IMR-90 (cell line): Measurements from ENCODE around the gene CCNL2. TPM values are rescaled to one million over a fixed set of nuclear protein-coding genes. Genes with fewer than 3 reads are reported as not detected.

Experiments used
- ATAC-seq: fragments of 200-7000 bp; cut with Tn5 transposase; 2 replicates; pipeline ENCODE4 v1.9.1; 2020; ENCODE audit warnings: low read depth, mild to moderate bottlenecking, moderate library complexity
- BruUV-seq: library from RNA; stranded (reverse); fragments of 400-500 nt; replicated peaks from 2 replicates; lab custom pipeline; 2021; lab: Mats Ljungman, UMichigan
- CTCF ChIA-PET: fragments of 300-600 bp; formaldehyde crosslinking; extraction: SDS; loops from one replicate; lab custom pipeline; 2021; ENCODE audit warnings: antibody characterized with exemption; lab: Yijun Ruan, JAX
- POLR2A ChIA-PET: fragments of 300-600 bp; sonication (Branson Sonifier 250); formaldehyde crosslinking; loops from one replicate; lab custom pipeline; 2022; ENCODE audit warnings: antibody characterized with exemption; ENCODE audit not compliant: unreplicated experiment; lab: Charles Lee
- DNase-seq: peaks from one replicate; pipeline ENCODE4 v3.0.0; 2013
- H2AFZ ChIP-seq: replicated peaks from 2 replicates; pipeline ENCODE3; 2013; ENCODE audit warnings: low read length, mild to moderate bottlenecking; ENCODE audit not compliant: poor library complexity
- H2AK5ac ChIP-seq: 2 replicates; pipeline ENCODE4 v1.6.1; 2013; ENCODE audit warnings: low read depth, low read length, inconsistent platforms
- H2AK9ac ChIP-seq: replicated peaks from 2 replicates; pipeline ENCODE3; 2013; ENCODE audit warnings: mild to moderate bottlenecking, low read depth, low read length, moderate library complexity; ENCODE audit not compliant: poor library complexity
- H2BK120ac ChIP-seq: 2 replicates; pipeline ENCODE4 v1.6.1; 2013; ENCODE audit warnings: low read depth, low read length, inconsistent platforms
- H2BK15ac ChIP-seq: 3 replicates; pipeline ENCODE4 v1.6.1; 2013; ENCODE audit warnings: low read depth, low read length, inconsistent platforms
- H2BK20ac ChIP-seq: 2 replicates; pipeline ENCODE4 v1.6.1; 2013; ENCODE audit warnings: low read depth, mild to moderate bottlenecking, inconsistent platforms, low read length, moderate library complexity
- H2BK5ac ChIP-seq: 2 replicates; pipeline ENCODE4 v1.6.1; 2013; ENCODE audit warnings: mild to moderate bottlenecking, low read depth, low read length, inconsistent platforms; ENCODE audit not compliant: poor library complexity, severe bottlenecking
- H3K14ac ChIP-seq: replicated peaks from 2 replicates; pipeline ENCODE4 v1.6.1; 2013; ENCODE audit warnings: low read depth, low read length, inconsistent platforms
- H3K18ac ChIP-seq: 2 replicates; pipeline ENCODE4 v1.6.1; 2013; ENCODE audit warnings: low read depth, low read length, control low read depth
- H3K23ac ChIP-seq: 2 replicates; pipeline ENCODE4 v1.6.1; 2013; ENCODE audit warnings: low read depth, low read length, inconsistent platforms
- H3K27ac ChIP-seq: 2 replicates; pipeline ENCODE4 v1.5.1; 2013; ENCODE audit warnings: mild to moderate bottlenecking, control low read depth, low read length; ENCODE audit not compliant: insufficient read depth
- H3K27me3 ChIP-seq: 2 replicates; pipeline ENCODE4 v1.6.1; 2013; ENCODE audit warnings: low read length; ENCODE audit not compliant: control insufficient read depth, insufficient read depth
- H3K36me3 ChIP-seq: 2 replicates; pipeline ENCODE4 v1.6.1; 2013; ENCODE audit warnings: low read length, mixed read lengths; ENCODE audit not compliant: control insufficient read depth, insufficient read depth
- H3K4ac ChIP-seq: 2 replicates; pipeline ENCODE4 v1.6.1; 2013; ENCODE audit warnings: low read depth, low read length, inconsistent platforms
- H3K4me1 ChIP-seq: 2 replicates; pipeline ENCODE4 v1.6.1; 2013; ENCODE audit warnings: low read length, mixed read lengths; ENCODE audit not compliant: control insufficient read depth, insufficient read depth
- H3K4me2 ChIP-seq: 2 replicates; pipeline ENCODE4 v1.6.1; 2013; ENCODE audit warnings: low read depth, mild to moderate bottlenecking, control low read depth, low read length, moderate library complexity
- H3K4me3 ChIP-seq: 2 replicates; pipeline ENCODE4 v1.5.1; 2013; ENCODE audit warnings: low read depth, mild to moderate bottlenecking, control low read depth, low read length, moderate library complexity; ENCODE audit not compliant: insufficient read depth
- H3K56ac ChIP-seq: 2 replicates; pipeline ENCODE4 v1.6.1; 2013; ENCODE audit warnings: low read length, inconsistent platforms; ENCODE audit not compliant: insufficient read depth; ENCODE audit errors: extremely low read depth
- H3K79me1 ChIP-seq, 2 experiments: 2 replicates each; pipeline ENCODE4 v1.6.1; 2013; ENCODE audit warnings: low read length in 2 of 2, inconsistent platforms in 1 of 2, low read depth in 1 of 2
- H3K9ac ChIP-seq: 2 replicates; pipeline ENCODE4 v1.6.1; 2013; ENCODE audit warnings: low read depth, low read length, control low read depth
- H3K9me1 ChIP-seq: 2 replicates; pipeline ENCODE4 v1.6.1; 2013; ENCODE audit warnings: low read length, inconsistent platforms; ENCODE audit not compliant: insufficient read depth
- H3K9me3 ChIP-seq: 2 replicates; pipeline ENCODE4 v1.6.1; 2013; ENCODE audit warnings: low read length; ENCODE audit not compliant: control insufficient read depth, insufficient read depth
- H4K20me1 ChIP-seq: 2 replicates; pipeline ENCODE4 v1.6.1; 2013; ENCODE audit warnings: low read length, inconsistent platforms; ENCODE audit not compliant: insufficient read depth
- H4K5ac ChIP-seq: 2 replicates; pipeline ENCODE4 v1.6.1; 2013; ENCODE audit warnings: mild to moderate bottlenecking, low read depth, low read length, control low read depth
- H4K8ac ChIP-seq, 2 experiments: 2 replicates each; pipeline ENCODE4 v1.6.1; 2013; ENCODE audit warnings: low read depth in 2 of 2, low read length in 2 of 2, control low read depth in 1 of 2, inconsistent platforms in 1 of 2
- H4K91ac ChIP-seq: 2 replicates; pipeline ENCODE4 v1.6.1; 2013; ENCODE audit warnings: low read depth, low read length, inconsistent platforms; ENCODE audit not compliant: insufficient read depth
- BHLHE40 ChIP-seq: fragments of 150-350 bp; IDR thresholded peaks from 2 replicates; pipeline ENCODE4 v1.6.1; 2016; ENCODE audit warnings: mild to moderate bottlenecking, low read depth, low read length
- CHD1 ChIP-seq: IDR thresholded peaks from 2 replicates; pipeline ENCODE4 v1.6.1; 2012; ENCODE audit warnings: low read depth, low read length, improper control_type of control experiment
- FOS ChIP-seq: fragments of 150-350 bp; IDR thresholded peaks from 2 replicates; pipeline ENCODE4 v1.6.1; 2016; ENCODE audit warnings: low read depth, low read length
- MAFK ChIP-seq: IDR thresholded peaks from 2 replicates; pipeline ENCODE4 v1.6.1; 2012; ENCODE audit warnings: low read depth, low read length, improper control_type of control experiment
- MAZ ChIP-seq: IDR thresholded peaks from 2 replicates; pipeline ENCODE4 v1.6.1; 2012; ENCODE audit warnings: low read depth, mild to moderate bottlenecking, low read length, improper control_type of control experiment, moderate library complexity, borderline replicate concordance
- MXI1 ChIP-seq: IDR thresholded peaks from 2 replicates; pipeline ENCODE4 v1.6.1; 2012; ENCODE audit warnings: low read depth, mild to moderate bottlenecking, low read length, moderate library complexity, borderline replicate concordance
- NFE2L2 ChIP-seq: fragments of 150-350 bp; IDR thresholded peaks from 2 replicates; pipeline ENCODE4 v1.6.1; 2016; ENCODE audit warnings: low read depth, mild to moderate bottlenecking, low read length
- POLR2A ChIP-seq: IDR thresholded peaks from 2 replicates; pipeline ENCODE4 v1.6.1; 2012; ENCODE audit warnings: mild to moderate bottlenecking, low read depth, low read length
- RAD21 ChIP-seq: IDR thresholded peaks from 2 replicates; pipeline ENCODE4 v1.6.1; 2012; ENCODE audit warnings: low read length, improper control_type of control experiment
- RCOR1 ChIP-seq: IDR thresholded peaks from 2 replicates; pipeline ENCODE4 v1.6.1; 2012; ENCODE audit warnings: mild to moderate bottlenecking, low read length, improper control_type of control experiment; ENCODE audit not compliant: insufficient replicate concordance
- RFX5 ChIP-seq: IDR thresholded peaks from 2 replicates; pipeline ENCODE4 v1.8.0; 2012; ENCODE audit warnings: low read depth, mild to moderate bottlenecking, low read length, moderate library complexity
- WGBS, 2 experiments: methylation state at CpG; one replicate each; pipeline versions ENCODE4 v1.1.5 to v1.1.7; 2013; ENCODE audit warnings: missing lambda C conversion rate in 2 of 2; ENCODE audit not compliant: insufficient read length in 1 of 2; ENCODE audit errors: extremely low coverage in 2 of 2; 5-methylcytosine and 5-hydroxymethylcytosine counted together
- dilution Hi-C: fragments of 300-500 bp; cut with HindIII; formaldehyde crosslinking; loops from one replicate; pipeline ENCODE4 v1.14.3; 2018; ENCODE audit warnings: low sequenced_read_pairs; ENCODE audit not compliant: unreplicated experiment
- in situ Hi-C: fragments of 300-500 bp; cut with MboI; formaldehyde crosslinking; loops from 3 replicates; pipeline ENCODE4 v1.14.3; 2019; ENCODE audit warnings: low sequenced_read_pairs, inconsistent platforms, mixed read lengths
- intact Hi-C: fragments of 100-400 bp; cut with micrococcal nuclease; formaldehyde crosslinking; loops from 2 replicates; pipeline ENCODE4 v1.10.0; 2022
- polyA plus RNA-seq, 3 experiments: library from polyadenylated mRNA; depleted of rRNA; stranded (reverse); fragments of >200 nt; gene quantifications; 2 replicates each; pipeline ENCODE4 v1.2.3, GENCODE V29; 2012; ENCODE audit warnings: low replicate concordance in 1 of 3
- total RNA-seq: library from RNA; depleted of rRNA; stranded (reverse); fragments of >200 nt; gene quantifications from 2 replicates; pipeline ENCODE4 v1.2.3, GENCODE V29; 2012
- TF ChIP-seq, protein P1 (sequence below): fragments of 150-350 bp; IDR thresholded peaks from 2 replicates; pipeline ENCODE4 v1.6.1; 2017; ENCODE audit warnings: mild to moderate bottlenecking, antibody characterized with exemption, low read length, low read depth
- TF ChIP-seq, protein P2 (sequence below): conservative IDR thresholded peaks from 2 replicates; pipeline ENCODE4 v1.5.1; 2012; ENCODE audit warnings: mild to moderate bottlenecking, low read depth, low read length, improper control_type of control experiment
- TF ChIP-seq, protein P3 (sequence below): fragments of 150-350 bp; IDR thresholded peaks from 2 replicates; pipeline ENCODE4 v1.6.1; 2016; ENCODE audit warnings: low read depth, mild to moderate bottlenecking, low read length, moderate library complexity, borderline replicate concordance

CCNL2 gene
- total and polyA plus RNA-seq, 2 of the 4 experiments (the other 2 are of a cell fraction) = 53.9 to 239 TPM

DNA sequence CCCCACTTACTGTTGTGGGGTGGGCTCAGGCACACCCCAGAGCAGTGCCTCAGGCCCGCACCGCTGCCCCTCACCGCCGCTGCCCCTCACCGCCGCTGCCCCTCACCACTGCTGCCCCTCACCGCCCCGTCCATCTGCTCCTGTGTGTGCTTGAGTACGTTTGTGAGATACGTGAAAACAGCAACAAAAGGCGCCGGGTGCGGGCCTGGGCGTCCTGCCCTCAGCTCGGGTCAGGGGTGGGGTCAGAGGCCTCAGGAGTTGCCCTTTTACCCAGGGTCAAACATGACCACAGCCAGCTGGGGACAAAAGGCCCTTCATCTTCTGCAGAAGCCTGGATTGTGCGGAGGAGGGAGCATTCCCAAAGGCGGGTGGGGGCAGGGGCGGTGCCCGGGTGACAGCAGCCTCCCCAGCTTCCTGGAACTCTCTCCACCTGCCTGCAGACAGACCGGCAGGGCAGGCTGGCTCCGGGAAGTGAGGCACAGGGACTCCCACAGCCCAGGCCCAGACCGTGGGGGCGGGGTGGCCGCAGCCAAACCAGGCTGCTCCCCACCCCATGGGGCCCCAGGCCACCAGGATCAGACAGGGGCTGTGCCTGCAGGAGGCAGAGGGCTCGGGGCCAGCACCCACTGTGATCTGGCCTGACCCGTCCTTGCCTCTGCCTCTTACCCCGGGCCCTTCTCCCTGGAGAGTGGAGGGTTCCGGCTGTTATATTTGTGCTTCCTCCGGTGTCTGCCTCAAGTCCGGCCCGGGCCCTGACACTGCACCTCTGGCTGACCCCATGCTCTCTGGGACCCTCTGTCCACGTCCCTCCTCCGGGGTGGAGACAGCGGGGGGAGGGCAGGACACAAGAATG, 34.0 kb upstream of the CCNL2 start:
- POLR2A ChIA-PET = no interaction called here
- 69% methylated on average over 10 of the region's 34 CpGs; no CpG with 5 or more reads in 1 of the 2 experiments for WGBS, 2 experiments
- TF ChIP-seq RCOR1 (no peak), BHLHE40 (no peak), MAZ (no peak), NFE2L2 (no peak), FOS (no peak), RFX5 (no peak), MAFK (no peak), MXI1 (no peak), POLR2A (no peak), RAD21 (no peak), CHD1 (no peak)
- TF ChIP-seq, protein P1, sequence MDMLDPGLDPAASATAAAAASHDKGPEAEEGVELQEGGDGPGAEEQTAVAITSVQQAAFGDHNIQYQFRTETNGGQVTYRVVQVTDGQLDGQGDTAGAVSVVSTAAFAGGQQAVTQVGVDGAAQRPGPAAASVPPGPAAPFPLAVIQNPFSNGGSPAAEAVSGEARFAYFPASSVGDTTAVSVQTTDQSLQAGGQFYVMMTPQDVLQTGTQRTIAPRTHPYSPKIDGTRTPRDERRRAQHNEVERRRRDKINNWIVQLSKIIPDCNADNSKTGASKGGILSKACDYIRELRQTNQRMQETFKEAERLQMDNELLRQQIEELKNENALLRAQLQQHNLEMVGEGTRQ = no peak
- TF ChIP-seq, protein P2, sequence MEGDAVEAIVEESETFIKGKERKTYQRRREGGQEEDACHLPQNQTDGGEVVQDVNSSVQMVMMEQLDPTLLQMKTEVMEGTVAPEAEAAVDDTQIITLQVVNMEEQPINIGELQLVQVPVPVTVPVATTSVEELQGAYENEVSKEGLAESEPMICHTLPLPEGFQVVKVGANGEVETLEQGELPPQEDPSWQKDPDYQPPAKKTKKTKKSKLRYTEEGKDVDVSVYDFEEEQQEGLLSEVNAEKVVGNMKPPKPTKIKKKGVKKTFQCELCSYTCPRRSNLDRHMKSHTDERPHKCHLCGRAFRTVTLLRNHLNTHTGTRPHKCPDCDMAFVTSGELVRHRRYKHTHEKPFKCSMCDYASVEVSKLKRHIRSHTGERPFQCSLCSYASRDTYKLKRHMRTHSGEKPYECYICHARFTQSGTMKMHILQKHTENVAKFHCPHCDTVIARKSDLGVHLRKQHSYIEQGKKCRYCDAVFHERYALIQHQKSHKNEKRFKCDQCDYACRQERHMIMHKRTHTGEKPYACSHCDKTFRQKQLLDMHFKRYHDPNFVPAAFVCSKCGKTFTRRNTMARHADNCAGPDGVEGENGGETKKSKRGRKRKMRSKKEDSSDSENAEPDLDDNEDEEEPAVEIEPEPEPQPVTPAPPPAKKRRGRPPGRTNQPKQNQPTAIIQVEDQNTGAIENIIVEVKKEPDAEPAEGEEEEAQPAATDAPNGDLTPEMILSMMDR = no peak
- TF ChIP-seq, protein P3, sequence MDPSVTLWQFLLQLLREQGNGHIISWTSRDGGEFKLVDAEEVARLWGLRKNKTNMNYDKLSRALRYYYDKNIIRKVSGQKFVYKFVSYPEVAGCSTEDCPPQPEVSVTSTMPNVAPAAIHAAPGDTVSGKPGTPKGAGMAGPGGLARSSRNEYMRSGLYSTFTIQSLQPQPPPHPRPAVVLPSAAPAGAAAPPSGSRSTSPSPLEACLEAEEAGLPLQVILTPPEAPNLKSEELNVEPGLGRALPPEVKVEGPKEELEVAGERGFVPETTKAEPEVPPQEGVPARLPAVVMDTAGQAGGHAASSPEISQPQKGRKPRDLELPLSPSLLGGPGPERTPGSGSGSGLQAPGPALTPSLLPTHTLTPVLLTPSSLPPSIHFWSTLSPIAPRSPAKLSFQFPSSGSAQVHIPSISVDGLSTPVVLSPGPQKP = no peak

More for the DNA sequence above, 34.0 kb upstream of the CCNL2 start:
- Histone ChIP-seq H3K23ac (no peak overlapping the region), H4K20me1 (no peaks in the 10 kb centered on the region), H2BK20ac (no peak overlapping the region), H2BK15ac (no peak overlapping the region), H4K91ac (no peak overlapping the region), H3K4me3 (no peak overlapping the region), H3K4me2 (no peak overlapping the region), H4K8ac (peak overlapping the region in 1 of 2 experiments; percentile 76; a peak in 1 of 4 replicates), H3K9me3 (no peaks in the 10 kb centered on the region), H2AK5ac (0 out of 2 replicates have a peak overlapping the region, but pooled peaks have one; percentile 28), H2AFZ (peak overlapping the region; percentile 82), H3K9me1 (0 out of 2 replicates have a peak, but pooled peaks cover 7% of the 10 kb centered on the region), H2BK5ac (no peak overlapping the region), H3K36me3 (no peaks in the 10 kb centered on the region), H3K27ac (no peak overlapping the region; the same call in 1 of the 2 replicates), H3K14ac (0 out of 2 replicates have a peak overlapping the region, but pooled peaks have one; percentile 11), H3K79me1 (0 out of 4 replicates have a peak, but pooled peaks cover 0 to 3% of the 10 kb centered on the region in 2 experiments), H2AK9ac (peak overlapping the region; percentile 61), H3K4ac (no peak overlapping the region), H3K9ac (no peak overlapping the region), H3K18ac (no peak overlapping the region), H2BK120ac (no peak overlapping the region), H3K4me1 (peaks cover 25% of the 10 kb centered on the region), H4K5ac (no peak overlapping the region), H3K27me3 (no peaks in the 10 kb centered on the region; the same call in 1 of the 2 replicates), H3K56ac (no peak overlapping the region)
- dilution Hi-C loops = no loop called here
- CTCF ChIA-PET = interaction anchor here (0.6 kb wide), 1 partner anchor 132 kb away, joined by 5 read pairs; no protein-coding TSS in a partner anchor
- no TSS peak for BruUV-seq
- DNase-seq = no peak
- ATAC-seq = no peak
- in situ Hi-C loops = no loop called here
- intact Hi-C loops = no loop called here
